ENCODE data around the gene MDN1.

The MDN1 gene

GRCh38 chr6:89711801-89712200 is 107.8 kb downstream of the MDN1 start:
- no peak for TF ChIP-seq CTCF (IDR thresholded peaks at IDR 0.05)

GRCh38 chr6:89708316-89708715 is 111.3 kb downstream of the MDN1 start:
- no peak for TF ChIP-seq CTCF (IDR thresholded peaks at IDR 0.05)

DNA sequence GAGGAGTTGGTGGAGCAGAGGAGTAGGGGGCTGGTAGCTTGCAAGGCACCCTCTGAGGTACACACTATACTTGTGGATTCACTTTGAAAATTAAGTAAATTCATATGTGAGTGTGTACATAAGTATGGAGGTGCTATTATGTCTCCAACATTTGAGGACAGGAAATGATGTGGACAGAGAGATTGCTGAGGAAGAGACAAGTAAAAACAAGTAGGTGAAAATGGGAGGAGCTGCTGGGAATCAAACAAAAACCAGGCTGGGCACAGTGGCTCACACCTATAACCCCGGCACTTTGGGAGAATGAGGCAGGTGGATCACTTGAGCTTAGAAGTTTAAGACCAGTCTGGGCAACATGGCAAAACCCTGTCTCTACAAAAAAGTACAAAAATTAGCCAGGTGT is 111.8 kb downstream of the MDN1 start:
- no peak for TF ChIP-seq CTCF (IDR thresholded peaks at IDR 0.05)

DNA sequence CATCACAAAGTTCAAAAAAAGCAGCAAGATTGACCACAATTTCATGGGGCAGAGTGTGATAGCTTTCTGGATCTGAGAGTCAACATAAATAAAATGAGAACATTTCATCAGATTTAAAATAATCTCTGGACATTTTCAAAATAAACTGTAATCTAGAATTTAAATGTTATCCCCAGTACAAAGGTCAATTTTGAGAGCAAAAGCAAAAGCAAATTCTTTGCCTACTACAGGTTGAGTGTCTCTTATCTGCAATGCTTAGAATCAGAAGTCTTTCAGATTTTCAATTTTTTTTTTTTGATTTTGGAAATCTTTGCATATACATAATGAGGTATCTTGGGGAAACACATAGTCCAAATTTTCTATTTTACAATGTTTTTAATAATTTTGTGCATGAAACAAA is 113.5 kb downstream of the MDN1 start:
- no peak for TF ChIP-seq CTCF (IDR thresholded peaks at IDR 0.05)

- no peak for TF ChIP-seq CTCF (IDR thresholded peaks at IDR 0.05)
Measured at GRCh38 chr6:89703292-89703691, 116.3 kb downstream of the MDN1 start.

DNA sequence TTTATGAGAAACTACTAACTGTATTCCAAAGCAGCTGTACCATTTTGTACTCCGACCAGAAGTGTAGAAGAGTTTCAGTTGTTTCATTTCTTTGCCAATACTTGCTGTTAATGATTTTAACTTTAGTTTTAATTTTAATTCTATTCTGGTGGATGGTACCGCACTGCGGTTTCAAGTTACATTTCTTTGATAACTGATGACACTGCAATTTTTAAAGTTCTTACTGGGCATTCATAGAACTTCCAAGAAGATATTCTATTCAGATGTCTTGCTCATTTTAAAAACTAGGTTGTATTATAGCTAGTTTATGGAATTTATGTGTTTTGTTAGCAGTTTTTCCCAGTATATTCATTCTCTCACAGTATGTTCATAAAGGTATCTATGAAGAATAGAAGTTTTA is 117.2 kb downstream of the MDN1 start:
- no peak for TF ChIP-seq CTCF (IDR thresholded peaks at IDR 0.05)

DNA sequence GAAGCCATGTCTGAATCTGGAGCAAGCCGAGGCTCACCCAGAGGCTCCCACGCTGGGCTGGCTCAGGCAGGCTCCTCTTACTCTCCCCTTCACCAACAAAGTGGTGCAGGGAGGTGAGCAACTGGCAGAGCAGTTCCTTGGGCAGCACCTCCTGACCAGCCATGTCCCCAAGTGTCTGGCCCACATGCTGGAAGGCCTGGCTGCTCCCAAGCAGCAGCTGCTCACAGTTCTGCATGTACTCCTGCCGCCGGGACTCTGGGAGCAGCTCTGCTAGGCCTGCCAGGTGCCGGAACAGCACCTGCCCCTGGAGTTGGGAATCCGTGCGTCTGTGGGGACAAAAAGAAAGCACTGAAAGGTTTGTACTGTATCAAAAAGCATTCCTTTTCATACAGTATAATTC is 123.9 kb downstream of the MDN1 start:
- no peak for TF ChIP-seq CTCF (IDR thresholded peaks at IDR 0.05)

- no peak for TF ChIP-seq CTCF (IDR thresholded peaks at IDR 0.05)
Measured at GRCh38 chr6:89694428-89694827, 125.2 kb downstream of the MDN1 start.
